GM21825 (cell line): Measurements from ENCODE around the gene PROCA1.
"Not testable (repeated sequence)": the region's sequence is repeated elsewhere in the genome, so short reads cannot be mapped to it uniquely, and the experiment has no call there.

Experiments
- ATAC-seq: cut with Tn5 transposase; IDR thresholded peaks from one replicate; pipeline ENCODE4 v1.9.1; 2021; ENCODE audit warnings: mild to moderate bottlenecking, moderate library complexity; ENCODE audit not compliant: unreplicated experiment

The PROCA1 gene

GRCh38 chr17:28682655-28683054 is 29.0 kb downstream of the PROCA1 start:
- ATAC-seq: no peak

- no peak for ATAC-seq
These were observed 35.7 kb downstream of the PROCA1 start for GRCh38 chr17:28675980-28676379.

- ATAC-seq: no peak
These were observed 36.2 kb downstream of the PROCA1 start for GRCh38 chr17:28675490-28675889.

- no peak for ATAC-seq
These were observed 41.8 kb downstream of the PROCA1 start for GRCh38 chr17:28669918-28670317.

- ATAC-seq: no peak
These were observed 43.8 kb downstream of the PROCA1 start for GRCh38 chr17:28667870-28668269.

- ATAC-seq: no peak
These were observed 45.7 kb downstream of the PROCA1 start for GRCh38 chr17:28665994-28666393.

GRCh38 chr17:28663723-28664122 is 48.0 kb downstream of the PROCA1 start:
- ATAC-seq: no peak

- ATAC-seq: peak; percentile 3
These were observed 49.2 kb downstream of the PROCA1 start for GRCh38 chr17:28662527-28662829.

- peak; percentile 70 for ATAC-seq
These were observed 49.8 kb downstream of the PROCA1 start, which contains the start of the genes SDF2 and SUPT6H for GRCh38 chr17:28661635-28662526. TSS of gene SDF2 (minus strand) at chr17:28661906. CDS start at chr17:28661876, 30 bp downstream. TSS of gene SUPT6H (plus strand) at chr17:28662205. CDS start at chr17:28673402, 11,197 bp downstream.

- ATAC-seq: not testable (repeated sequence)
These were observed 52.2 kb downstream of the PROCA1 start for GRCh38 chr17:28659497-28659881.

- not testable (repeated sequence) for ATAC-seq
These were observed 52.8 kb downstream of the PROCA1 start for GRCh38 chr17:28658766-28659496.

- ATAC-seq: not testable (repeated sequence)
These were observed 53.3 kb downstream of the PROCA1 start for GRCh38 chr17:28658342-28658741.

- no peak for ATAC-seq
These were observed 53.9 kb downstream of the PROCA1 start for GRCh38 chr17:28657756-28658155.

GRCh38 chr17:28655160-28655559 is 56.5 kb downstream of the PROCA1 start:
- no peak for ATAC-seq
